ENCODE results near the gene C9orf72. TPM values are rescaled to one million over a fixed set of nuclear protein-coding genes. Genes with fewer than 3 reads are reported as not detected.

The C9orf72 gene
- total and polyA plus RNA-seq, 2 of the 13 experiments (the other 11 are each of a cell fraction or from before 2014, with no cell fraction given) = 3.1 to 5.9 TPM

DNA sequence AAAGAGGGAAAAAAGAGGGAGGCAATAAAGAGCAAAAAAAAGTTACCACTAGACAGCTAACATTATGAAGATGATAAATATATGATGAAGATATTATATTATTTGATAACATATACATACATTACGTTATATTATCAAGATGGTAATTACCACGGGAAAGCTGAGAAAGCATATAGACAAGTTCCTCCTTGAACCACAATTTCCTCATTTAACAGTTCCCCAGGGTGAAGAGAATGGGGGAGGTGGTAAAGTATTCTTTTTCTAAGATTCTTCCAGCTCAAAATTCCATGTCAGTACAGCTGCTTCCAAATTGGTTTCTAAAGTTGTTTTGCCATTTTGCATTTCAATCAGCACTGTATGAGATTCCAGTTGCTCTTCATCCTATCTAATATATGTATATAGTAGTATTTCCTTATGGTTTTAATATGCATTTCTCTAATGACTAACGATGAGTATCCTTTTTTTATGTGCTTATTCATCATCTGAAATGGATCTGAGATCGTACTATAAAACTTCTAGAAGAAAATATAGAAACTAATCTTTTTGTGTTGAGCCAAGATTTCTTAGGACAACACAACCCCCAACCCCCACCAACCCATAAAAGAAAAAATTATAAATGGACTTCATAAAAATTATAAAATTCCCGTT is 49.5 kb upstream of the C9orf72 start (continued):
- TF ChIP-seq, protein P1, sequence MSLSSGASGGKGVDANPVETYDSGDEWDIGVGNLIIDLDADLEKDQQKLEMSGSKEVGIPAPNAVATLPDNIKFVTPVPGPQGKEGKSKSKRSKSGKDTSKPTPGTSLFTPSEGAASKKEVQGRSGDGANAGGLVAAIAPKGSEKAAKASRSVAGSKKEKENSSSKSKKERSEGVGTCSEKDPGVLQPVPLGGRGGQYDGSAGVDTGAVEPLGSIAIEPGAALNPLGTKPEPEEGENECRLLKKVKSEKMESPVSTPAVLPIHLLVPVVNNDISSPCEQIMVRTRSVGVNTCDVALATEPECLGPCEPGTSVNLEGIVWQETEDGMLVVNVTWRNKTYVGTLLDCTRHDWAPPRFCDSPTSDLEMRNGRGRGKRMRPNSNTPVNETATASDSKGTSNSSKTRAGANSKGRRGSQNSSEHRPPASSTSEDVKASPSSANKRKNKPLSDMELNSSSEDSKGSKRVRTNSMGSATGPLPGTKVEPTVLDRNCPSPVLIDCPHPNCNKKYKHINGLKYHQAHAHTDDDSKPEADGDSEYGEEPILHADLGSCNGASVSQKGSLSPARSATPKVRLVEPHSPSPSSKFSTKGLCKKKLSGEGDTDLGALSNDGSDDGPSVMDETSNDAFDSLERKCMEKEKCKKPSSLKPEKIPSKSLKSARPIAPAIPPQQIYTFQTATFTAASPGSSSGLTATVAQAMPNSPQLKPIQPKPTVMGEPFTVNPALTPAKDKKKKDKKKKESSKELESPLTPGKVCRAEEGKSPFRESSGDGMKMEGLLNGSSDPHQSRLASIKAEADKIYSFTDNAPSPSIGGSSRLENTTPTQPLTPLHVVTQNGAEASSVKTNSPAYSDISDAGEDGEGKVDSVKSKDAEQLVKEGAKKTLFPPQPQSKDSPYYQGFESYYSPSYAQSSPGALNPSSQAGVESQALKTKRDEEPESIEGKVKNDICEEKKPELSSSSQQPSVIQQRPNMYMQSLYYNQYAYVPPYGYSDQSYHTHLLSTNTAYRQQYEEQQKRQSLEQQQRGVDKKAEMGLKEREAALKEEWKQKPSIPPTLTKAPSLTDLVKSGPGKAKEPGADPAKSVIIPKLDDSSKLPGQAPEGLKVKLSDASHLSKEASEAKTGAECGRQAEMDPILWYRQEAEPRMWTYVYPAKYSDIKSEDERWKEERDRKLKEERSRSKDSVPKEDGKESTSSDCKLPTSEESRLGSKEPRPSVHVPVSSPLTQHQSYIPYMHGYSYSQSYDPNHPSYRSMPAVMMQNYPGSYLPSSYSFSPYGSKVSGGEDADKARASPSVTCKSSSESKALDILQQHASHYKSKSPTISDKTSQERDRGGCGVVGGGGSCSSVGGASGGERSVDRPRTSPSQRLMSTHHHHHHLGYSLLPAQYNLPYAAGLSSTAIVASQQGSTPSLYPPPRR (CRISPR knock-in tag; IDR thresholded peaks at IDR 0.05; ENCODE audit: borderline replicate concordance) = no peak

DNA sequence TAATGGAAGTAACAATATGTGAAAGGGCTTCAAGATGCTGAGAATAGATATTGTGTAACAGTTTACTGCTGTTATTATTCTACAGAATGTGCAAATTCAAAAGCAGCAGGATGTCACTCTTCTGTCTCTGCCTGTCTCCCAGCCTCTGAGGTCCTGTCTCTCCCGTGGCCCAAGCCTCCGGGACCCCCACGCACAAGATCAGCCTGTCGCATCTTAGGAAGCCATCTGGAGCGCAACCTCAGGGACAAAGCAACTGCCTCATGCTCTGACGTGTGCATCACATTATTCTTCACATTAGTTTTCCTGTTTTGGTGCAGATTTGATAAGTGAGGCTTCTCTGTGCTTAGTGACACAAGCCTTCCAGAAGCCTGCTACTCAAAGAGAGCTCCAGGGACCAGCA is 46.5 kb upstream of the C9orf72 start:
- Histone ChIP-seq H3K27me3 (ENCODE audit: control insufficient read depth in 1 of 2, insufficient read depth in 2 of 2, low read length in 2 of 2) (no peaks in the 10 kb centered on the region), H3K36me3 (replicated peaks in 1 of 2; ENCODE audit: control insufficient read depth in 1 of 2, insufficient read depth in 2 of 2, low read length in 2 of 2) (no peaks in the 10 kb centered on the region), H2AFZ (ENCODE audit: low read length) (no peak overlapping the region), H3K9ac (ENCODE audit: insufficient read depth, low read depth, low read length) (no peak overlapping the region), H4K20me1 (ENCODE audit: insufficient read depth, low read length) (no peaks in the 10 kb centered on the region), H3K9me3 (ENCODE audit: low read length) (no peaks in the 10 kb centered on the region), H3K4me3 (replicated peaks in 1 of 3; ENCODE audit: insufficient read depth in 1 of 3, low read depth in 2 of 3, low read length in 3 of 3) (no peak overlapping the region), H3K79me2 (ENCODE audit: insufficient read depth, low read length) (no peaks in the 10 kb centered on the region), H3K4me2 (ENCODE audit: low read depth, low read length) (no peak overlapping the region), H3K4me1 (ENCODE audit: insufficient read depth, low read length) (no peaks in the 10 kb centered on the region), H3K27ac (ENCODE audit: extremely low read length, insufficient read depth, low read length) (no peak overlapping the region)
- in situ Hi-C loops (cut with HindIII; ENCODE audit: extremely low pct_ligation_motif_present, low pct_unique_long_range_greater_than_20kb) = no loop called here
- ChIA-PET CTCF (ENCODE audit: low intra/inter-chr PET ratio, low total read pairs) (no interaction called here), POLR2A (no interaction called here)
- TF ChIP-seq ZNF383 (CRISPR knock-in tag; IDR thresholded peaks at IDR 0.05; ENCODE audit: borderline replicate concordance) = no peak
- no peak for TF ChIP-seq SOX5 (CRISPR knock-in tag; IDR thresholded peaks at IDR 0.05; ENCODE audit: borderline replicate concordance)
- TF ChIP-seq ZNF232 (CRISPR knock-in tag; IDR thresholded peaks at IDR 0.05; ENCODE audit: borderline replicate concordance) = no peak
- TF ChIP-seq CREB1 (IDR thresholded peaks at IDR 0.05) = no peak
- no peak for TF ChIP-seq CREB1 (CRISPR knock-in tag; IDR thresholded peaks at IDR 0.05)
- TF ChIP-seq ZFP36L2 (CRISPR knock-in tag; IDR thresholded peaks at IDR 0.05) = no peak
- TF ChIP-seq, protein P2, sequence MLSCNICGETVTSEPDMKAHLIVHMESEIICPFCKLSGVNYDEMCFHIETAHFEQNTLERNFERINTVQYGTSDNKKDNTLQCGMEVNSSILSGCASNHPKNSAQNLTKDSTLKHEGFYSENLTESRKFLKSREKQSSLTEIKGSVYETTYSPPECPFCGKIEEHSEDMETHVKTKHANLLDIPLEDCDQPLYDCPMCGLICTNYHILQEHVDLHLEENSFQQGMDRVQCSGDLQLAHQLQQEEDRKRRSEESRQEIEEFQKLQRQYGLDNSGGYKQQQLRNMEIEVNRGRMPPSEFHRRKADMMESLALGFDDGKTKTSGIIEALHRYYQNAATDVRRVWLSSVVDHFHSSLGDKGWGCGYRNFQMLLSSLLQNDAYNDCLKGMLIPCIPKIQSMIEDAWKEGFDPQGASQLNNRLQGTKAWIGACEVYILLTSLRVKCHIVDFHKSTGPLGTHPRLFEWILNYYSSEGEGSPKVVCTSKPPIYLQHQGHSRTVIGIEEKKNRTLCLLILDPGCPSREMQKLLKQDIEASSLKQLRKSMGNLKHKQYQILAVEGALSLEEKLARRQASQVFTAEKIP (CRISPR knock-in tag; IDR thresholded peaks at IDR 0.05; ENCODE audit: borderline replicate concordance) = no peak
- intact Hi-C loops (cut with micrococcal nuclease; ENCODE audit: unreplicated experiment) = no loop called here
- no peak for ATAC-seq
- 33% methylated on average over 3 of the region's 6 CpGs for WGBS (ENCODE audit: low lambda C conversion rate)
- no peak for FAIRE-seq
- no TSS peak for BruUV-seq (replicated peaks)
- no peak for DNase-seq (ENCODE audit: low spot score)

Data from HepG2 (cell line).